SK-N-SH treated with all-trans-retinoic acid at 6 μM for 48 hours (cell line): ENCODE results near the gene ALDH1B1.

Experiments
- ATAC-seq: fragments of 200-7000 bp; cut with Tn5 transposase; 3 replicates; pipeline ENCODE4 v1.9.1; 2020; ENCODE audit warnings: mild to moderate bottlenecking, moderate library complexity
- ARNTL ChIP-seq: fragments of 450-650 bp; formaldehyde crosslinking; IDR thresholded peaks from 2 replicates; pipeline ENCODE4 v1.5.0; 2020; ENCODE audit warnings: low read depth, mild to moderate bottlenecking, moderate library complexity, borderline replicate concordance
- CREB5 ChIP-seq: fragments of 250-450 bp; sonication (Bioruptor Pico); IDR thresholded peaks from 2 replicates; pipeline ENCODE4 v1.5.1; 2020; ENCODE audit warnings: low read depth, mild to moderate bottlenecking, moderate library complexity
- CSDC2 ChIP-seq: fragments of 250-450 bp; sonication (Bioruptor Pico); IDR thresholded peaks from 2 replicates; pipeline ENCODE4 v1.5.0; 2020; ENCODE audit warnings: mild to moderate bottlenecking, moderate library complexity
- CSRNP3 ChIP-seq: fragments of 250-450 bp; sonication (Bioruptor Pico); IDR thresholded peaks from 2 replicates; pipeline ENCODE4 v1.5.1; 2021; ENCODE audit warnings: mild to moderate bottlenecking, moderate library complexity
- GLIS3 ChIP-seq: fragments of 250-450 bp; sonication (Bioruptor Pico); IDR thresholded peaks from 2 replicates; pipeline ENCODE4 v1.5.0; 2020; ENCODE audit warnings: mild to moderate bottlenecking, moderate library complexity
- OSR1 ChIP-seq: fragments of 250-450 bp; sonication (Bioruptor Pico); IDR thresholded peaks from 2 replicates; pipeline ENCODE4 v1.8.0; 2022; ENCODE audit warnings: moderate library complexity, mild to moderate bottlenecking, inconsistent platforms
- PATZ1 ChIP-seq: fragments of 250-450 bp; sonication (Bioruptor Pico); IDR thresholded peaks from 2 replicates; pipeline ENCODE4 v1.8.0; 2020; ENCODE audit warnings: mild to moderate bottlenecking, moderate library complexity, borderline replicate concordance
- POU6F1 ChIP-seq: fragments of 250-450 bp; sonication (Bioruptor Pico); IDR thresholded peaks from 2 replicates; pipeline ENCODE4 v1.8.0; 2021; ENCODE audit warnings: low read depth, mild to moderate bottlenecking, moderate library complexity, borderline replicate concordance
- PPARA ChIP-seq: fragments of 250-450 bp; sonication (Bioruptor Pico); IDR thresholded peaks from 2 replicates; pipeline ENCODE4 v1.5.0; 2020; ENCODE audit warnings: mild to moderate bottlenecking, borderline replicate concordance
- RARB ChIP-seq: fragments of 250-450 bp; sonication (Bioruptor Pico); IDR thresholded peaks from 2 replicates; pipeline ENCODE4 v1.8.0; 2021; ENCODE audit warnings: mild to moderate bottlenecking, moderate library complexity
- SNAI2 ChIP-seq: fragments of 250-450 bp; sonication (Bioruptor Pico); IDR thresholded peaks from 2 replicates; pipeline ENCODE4 v1.5.0; 2020; ENCODE audit warnings: mild to moderate bottlenecking, moderate library complexity
- TCF4 ChIP-seq: fragments of 250-450 bp; sonication (Bioruptor Pico); IDR thresholded peaks from 2 replicates; pipeline ENCODE4 v1.8.0; 2021; ENCODE audit warnings: mild to moderate bottlenecking, moderate library complexity, borderline replicate concordance
- TOX ChIP-seq: fragments of 250-450 bp; sonication (Bioruptor Pico); IDR thresholded peaks from 2 replicates; pipeline ENCODE4 v1.8.0; 2021; ENCODE audit warnings: mild to moderate bottlenecking, moderate library complexity, borderline replicate concordance
- TSHZ2 ChIP-seq: fragments of 250-450 bp; sonication (Bioruptor Pico); IDR thresholded peaks from 2 replicates; pipeline ENCODE4 v1.5.0; 2020; ENCODE audit warnings: mild to moderate bottlenecking, moderate library complexity
- ZC3H10 ChIP-seq: fragments of 250-450 bp; sonication (Bioruptor Pico); IDR thresholded peaks from 2 replicates; pipeline ENCODE4 v1.5.1; 2021; ENCODE audit warnings: mild to moderate bottlenecking, moderate library complexity
- ZFP3 ChIP-seq: fragments of 250-450 bp; sonication (Bioruptor Pico); IDR thresholded peaks from 2 replicates; pipeline ENCODE4 v1.5.0; 2020; ENCODE audit warnings: mild to moderate bottlenecking, moderate library complexity
- ZFP30 ChIP-seq: fragments of 450-650 bp; formaldehyde crosslinking; IDR thresholded peaks from 2 replicates; pipeline ENCODE4 v1.5.0; 2022; ENCODE audit warnings: mild to moderate bottlenecking, moderate library complexity
- ZNF565 ChIP-seq: fragments of 450-650 bp; formaldehyde crosslinking; conservative IDR thresholded peaks from 2 replicates; pipeline ENCODE4 v1.5.0; 2020; ENCODE audit warnings: low read depth, mild to moderate bottlenecking, moderate library complexity
- ZNF70 ChIP-seq: fragments of 450-650 bp; formaldehyde crosslinking; IDR thresholded peaks from 2 replicates; pipeline ENCODE4 v1.5.0; 2020; ENCODE audit warnings: mild to moderate bottlenecking, moderate library complexity
- ZNF8 ChIP-seq: fragments of 450-650 bp; formaldehyde crosslinking; IDR thresholded peaks from 2 replicates; pipeline ENCODE4 v1.5.0; 2020; ENCODE audit warnings: mild to moderate bottlenecking, moderate library complexity

Gene ALDH1B1

GRCh38 chr9:38344566-38345324 lies 47.8 kb upstream of the ALDH1B1 start:
- TF ChIP-seq ZNF70: no peak
- TF ChIP-seq CSDC2 (CRISPR knock-in tag): no peak
- TF ChIP-seq TOX (CRISPR knock-in tag): no peak
- no peak for TF ChIP-seq PPARA (CRISPR knock-in tag)
- TF ChIP-seq TSHZ2 (CRISPR knock-in tag): no peak
- TF ChIP-seq TCF4 (CRISPR knock-in tag): no peak
- no peak for TF ChIP-seq RARB (CRISPR knock-in tag)
- no peak for TF ChIP-seq CSRNP3 (CRISPR knock-in tag)
- TF ChIP-seq SNAI2: no peak
- TF ChIP-seq POU6F1 (CRISPR knock-in tag): no peak
- TF ChIP-seq ZC3H10 (CRISPR knock-in tag): no peak
- no peak for TF ChIP-seq ARNTL (CRISPR knock-in tag)
- no peak for TF ChIP-seq PATZ1 (CRISPR knock-in tag)
- TF ChIP-seq ZNF565 (CRISPR knock-in tag): no peak
- TF ChIP-seq ZNF8: no peak

GRCh38 chr9:38345851-38346755 lies 46.4 kb upstream of the ALDH1B1 start:
- no peak for TF ChIP-seq OSR1 (CRISPR knock-in tag)
- TF ChIP-seq ZNF70: no peak
- TF ChIP-seq ZC3H10 (CRISPR knock-in tag): no peak
- TF ChIP-seq ZFP30 (CRISPR knock-in tag): no peak
- no peak for TF ChIP-seq GLIS3 (CRISPR knock-in tag)
- TF ChIP-seq ZNF565 (CRISPR knock-in tag): no peak
- TF ChIP-seq TOX (CRISPR knock-in tag): no peak
- no peak for TF ChIP-seq CSDC2 (CRISPR knock-in tag)
- TF ChIP-seq CREB5 (CRISPR knock-in tag): no peak
- no peak for TF ChIP-seq ZFP3
- no peak for TF ChIP-seq ZNF8
- no peak for TF ChIP-seq POU6F1 (CRISPR knock-in tag)
- TF ChIP-seq RARB (CRISPR knock-in tag): no peak
- ATAC-seq: no peak

More at GRCh38 chr9:38344566-38345324, 47.8 kb upstream of the ALDH1B1 start:
- ATAC-seq: no peak
